NOMO-1 (cell line): ENCODE results near the gene CD300C.
"Not testable (repeated sequence)": the region's sequence is repeated elsewhere in the genome, so short reads cannot be mapped to it uniquely, and the experiment has no call there.

Experiments
- DNase-seq, 2 experiments: peaks; one replicate each; lab custom pipeline; 2025; ENCODE audit not compliant: unreplicated experiment in 2 of 2; lab: John Stamatoyannopoulos, UW

Gene CD300C

GRCh38 chr17:74565126-74565525 lies 19.2 kb upstream of the CD300C start:
- DNase-seq, result no peak

- no peak for DNase-seq
These were observed 17.4 kb upstream of the CD300C start for GRCh38 chr17:74563358-74563757.

- DNase-seq, result no peak
These were observed 15.7 kb upstream of the CD300C start for GRCh38 chr17:74561586-74561985.

- no peak for DNase-seq
These were observed 13.1 kb upstream of the CD300C start for GRCh38 chr17:74558882-74559519.

GRCh38 chr17:74558402-74558801 lies 12.5 kb upstream of the CD300C start:
- not testable (repeated sequence) for DNase-seq

- DNase-seq, result no peak
These were observed 9.6 kb upstream of the CD300C start for GRCh38 chr17:74555427-74555940.

- DNase-seq, result no peak
These were observed 9.0 kb upstream of the CD300C start for GRCh38 chr17:74554909-74555308.

GRCh38 chr17:74552037-74552436 lies 6.1 kb upstream of the CD300C start:
- DNase-seq, result no peak

- no peak for DNase-seq
These were observed 4.7 kb upstream of the CD300C start for GRCh38 chr17:74550602-74551001.

- DNase-seq, result no peak
These were observed 3.4 kb upstream of the CD300C start for GRCh38 chr17:74549343-74549742.

- peak in 1 of 2 experiments; percentile 11 for DNase-seq
These were observed 1.8 kb upstream of the CD300C start for GRCh38 chr17:74547736-74548135.

- no peak for DNase-seq
These were observed 1.3 kb upstream of the CD300C start for GRCh38 chr17:74547264-74547663.

- no peak for DNase-seq
These were observed 671 bp upstream of the CD300C start for GRCh38 chr17:74546586-74546985.

GRCh38 chr17:74544991-74545842 lies 698 bp downstream of the CD300C start:
- peak in 1 of 2 experiments; percentile 10 for DNase-seq

- DNase-seq, result no peak
These were observed 1.8 kb downstream of the CD300C start for GRCh38 chr17:74543891-74544760.

- no peak for DNase-seq
These were observed 2.5 kb downstream of the CD300C start for GRCh38 chr17:74543406-74543805.

- DNase-seq, result no peak
These were observed 3.1 kb downstream of the CD300C start for GRCh38 chr17:74542727-74543383.

- no peak for DNase-seq
These were observed 3.7 kb downstream of the CD300C start for GRCh38 chr17:74542166-74542565.

GRCh38 chr17:74541176-74542111 lies 4.5 kb downstream of the CD300C start:
- DNase-seq, result no peak
